GM18870 (cell line): ENCODE measurements around the gene CCDC14.
"Not testable (repeated sequence)": the region's sequence is repeated elsewhere in the genome, so short reads cannot be mapped to it uniquely, and the experiment has no call there.

ENCODE experiments used
- ATAC-seq: cut with Tn5 transposase; IDR thresholded peaks from one replicate; pipeline ENCODE4 v1.9.1; 2021; ENCODE audit warnings: moderate library complexity; ENCODE audit not compliant: unreplicated experiment

CCDC14 gene

GRCh38 chr3:123960781-123961507, at the start of gene CCDC14:
CCDC14 (minus strand) TSS chr3:123961229; CDS start chr3:123961173, 56 bp downstream.
- peak; percentile 49 for ATAC-seq

DNA sequence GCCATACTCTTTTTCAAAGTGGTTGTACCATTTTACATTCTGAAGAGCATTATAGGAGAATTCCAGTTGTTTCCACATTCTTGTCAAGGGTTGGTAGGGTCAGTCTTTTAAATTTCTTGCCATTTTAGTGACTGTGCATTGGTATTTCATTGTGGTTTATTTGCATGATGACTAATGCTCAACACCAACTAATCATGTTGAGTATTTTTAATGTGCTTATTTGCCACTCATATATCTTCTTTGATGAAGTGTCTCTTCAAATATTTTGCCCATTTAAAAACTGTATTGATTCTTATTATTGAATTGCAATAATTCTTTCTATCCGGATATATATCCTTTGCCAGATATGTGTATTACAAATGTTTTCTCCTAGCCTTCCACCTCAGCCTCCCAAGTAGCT, 47.3 kb upstream of the CCDC14 start:
- not testable (repeated sequence) for ATAC-seq

- ATAC-seq, result no peak
Observed at GRCh38 chr3:124007186-124007585, 46.2 kb upstream of the CCDC14 start.

DNA sequence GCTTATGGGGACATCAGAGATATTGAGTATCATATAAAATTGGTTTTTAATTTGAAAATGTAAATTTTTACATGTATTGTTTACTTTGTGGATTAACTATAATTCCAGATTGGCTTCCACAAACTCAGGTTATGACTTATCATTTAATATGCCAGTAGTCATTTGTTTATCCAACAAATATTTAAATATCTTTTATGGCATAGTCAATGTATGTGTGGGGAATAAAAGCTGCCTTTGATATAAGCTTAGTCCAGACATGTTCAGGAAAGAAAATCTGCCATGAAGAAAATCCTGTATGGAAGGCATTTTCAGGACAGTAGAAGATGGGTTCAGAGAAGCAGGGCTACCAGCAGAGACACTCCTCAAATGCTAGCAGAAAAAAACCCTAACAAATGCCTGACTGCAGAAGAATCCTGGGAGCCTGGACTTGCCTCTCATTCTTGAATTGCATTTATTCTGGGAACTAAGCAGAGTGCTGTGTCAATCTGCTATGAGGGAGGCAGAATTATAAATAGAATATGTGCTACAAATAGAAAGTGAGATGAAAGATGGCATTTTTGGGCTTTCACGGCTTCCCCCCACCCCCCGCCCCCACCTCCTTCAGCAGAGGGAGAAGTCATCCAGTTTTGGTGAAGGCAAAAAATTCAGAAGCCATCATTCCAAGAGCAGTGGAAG, 41.5 kb upstream of the CCDC14 start:
- not testable (repeated sequence) for ATAC-seq

DNA sequence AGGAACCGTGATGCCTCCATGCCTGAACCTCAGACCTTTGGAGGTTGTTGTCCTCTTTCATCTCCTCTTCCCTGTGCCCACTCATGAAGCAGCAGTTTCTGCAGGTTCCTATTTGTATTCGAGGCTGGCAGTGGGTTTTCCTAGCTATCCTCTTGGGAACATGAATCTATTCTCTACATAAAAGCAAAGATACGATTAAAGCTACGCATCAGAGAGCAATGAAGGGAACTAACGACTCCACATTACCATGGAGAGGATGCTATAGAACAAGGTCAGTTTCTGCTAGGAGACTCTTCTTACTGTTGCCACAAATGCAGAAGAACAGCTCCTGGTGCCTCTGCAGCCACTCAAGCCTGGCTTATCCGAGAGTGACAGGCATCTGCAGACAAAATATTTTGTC, 40.3 kb upstream of the CCDC14 start:
- not testable (repeated sequence) for ATAC-seq

DNA sequence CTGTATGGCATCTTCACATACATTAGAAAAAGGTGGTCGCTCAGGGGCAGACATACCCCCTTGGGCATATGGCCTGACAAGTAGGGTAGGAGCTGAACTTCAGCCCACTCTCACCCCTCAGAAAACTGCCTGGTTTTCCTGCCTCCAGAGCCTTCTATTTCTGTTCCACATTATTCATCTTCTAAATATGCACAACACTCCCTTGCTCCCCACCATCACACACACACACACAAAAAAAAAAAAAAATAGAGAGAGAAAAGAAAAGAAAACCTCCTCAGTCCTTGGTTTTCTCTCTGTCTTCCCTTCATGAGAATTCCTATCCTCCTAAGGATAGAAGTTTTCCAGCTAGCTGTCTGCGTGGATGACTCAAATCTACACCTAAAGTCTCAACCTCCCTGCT, 36.5 kb upstream of the CCDC14 start:
- no peak for ATAC-seq

DNA sequence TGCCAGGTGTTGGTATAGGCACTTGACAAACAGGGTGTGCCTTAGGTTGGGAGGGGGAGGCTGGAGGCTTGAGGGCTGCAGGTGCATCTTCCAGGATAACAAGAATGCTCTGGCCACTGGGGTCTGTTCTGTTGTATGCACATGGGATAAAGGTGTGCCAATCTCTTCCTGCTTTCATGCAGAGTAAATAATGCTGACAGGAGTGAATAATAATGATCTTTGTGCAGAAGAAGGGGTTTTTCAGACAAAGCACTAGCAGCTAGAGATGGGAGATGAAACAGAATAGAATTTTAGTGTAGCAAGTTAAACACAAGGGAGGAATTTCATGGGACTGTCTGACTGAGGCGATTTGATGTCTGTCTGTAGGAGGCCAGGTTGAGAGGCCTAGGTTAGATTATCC, 32.8 kb upstream of the CCDC14 start:
- ATAC-seq, result no peak

DNA sequence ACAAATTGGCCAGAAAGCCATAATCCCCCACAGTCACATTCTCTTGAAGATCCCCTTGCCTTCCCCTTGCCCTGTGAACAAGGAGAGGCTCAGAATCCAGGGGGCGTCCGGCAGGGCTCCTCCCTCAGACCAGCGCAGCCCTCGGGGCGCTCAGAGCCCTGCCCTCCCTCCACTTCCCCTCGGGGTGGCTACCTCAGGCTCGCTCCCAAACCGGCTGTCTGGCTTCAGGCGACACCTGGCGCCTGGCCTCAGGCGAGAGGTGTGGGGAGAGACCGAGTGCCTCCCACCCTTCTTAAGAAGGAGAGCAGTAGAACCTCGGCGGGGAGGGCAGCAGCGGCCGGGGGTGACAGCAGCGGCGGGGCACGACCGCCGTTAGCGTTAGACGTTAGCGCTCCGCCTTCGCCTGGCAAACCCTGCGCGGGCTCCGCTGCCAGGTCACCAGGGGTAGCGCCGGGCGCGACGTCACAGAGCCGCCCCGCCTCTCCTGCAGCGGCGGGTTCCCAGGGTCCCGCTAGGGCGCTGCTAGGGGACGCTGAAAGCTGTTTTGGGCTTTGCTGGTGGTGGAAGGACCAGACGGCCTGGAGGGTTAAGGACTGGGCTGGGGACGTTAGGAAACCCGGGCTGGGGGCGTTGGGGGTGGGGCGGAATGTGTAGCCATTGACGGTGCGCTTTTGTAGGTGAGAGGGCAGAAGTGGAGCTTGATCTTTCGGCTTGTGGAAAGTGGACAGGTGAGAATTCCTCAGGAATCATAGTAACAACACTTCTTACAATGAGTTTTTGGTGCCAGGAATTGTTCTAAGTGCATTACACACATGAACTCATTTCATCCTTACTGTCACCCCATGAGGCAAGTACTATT, 30.9 kb upstream of the CCDC14 start, which contains the start of gene ROPN1:
Gene ROPN1, minus strand, starts transcription at position 395 of the 859 bp plus-strand sequence. CDS start 11,643 bp downstream, outside the sequence.
- ATAC-seq, result not testable (repeated sequence)

GRCh38 chr3:123986427-123986826, 25.4 kb upstream of the CCDC14 start:
- ATAC-seq, result no peak

GRCh38 chr3:123984957-123985356, 23.9 kb upstream of the CCDC14 start:
- ATAC-seq, result no peak

- no peak for ATAC-seq
Observed at GRCh38 chr3:123984350-123984749, 23.3 kb upstream of the CCDC14 start.

GRCh38 chr3:123981317-123981716, 20.3 kb upstream of the CCDC14 start:
- ATAC-seq, result not testable (repeated sequence)

DNA sequence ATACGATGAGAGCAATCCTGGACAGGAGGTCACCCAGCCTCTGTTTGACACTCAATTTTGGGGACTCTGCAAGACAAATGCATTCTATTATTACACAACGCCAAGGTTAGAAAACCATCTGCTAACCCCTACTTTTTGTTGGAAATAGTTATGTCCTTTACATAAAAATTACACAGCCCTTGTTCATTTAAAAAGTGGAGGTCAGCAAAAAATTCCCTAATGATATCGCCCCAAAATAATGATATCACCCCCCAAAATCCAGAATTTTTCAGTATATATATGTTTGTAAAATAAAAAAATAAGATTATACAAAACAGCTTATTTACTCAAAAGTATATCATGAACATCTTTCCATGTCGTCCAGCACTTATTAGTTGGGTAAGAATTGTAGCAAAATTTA, 19.5 kb upstream of the CCDC14 start:
- ATAC-seq, result no peak

- ATAC-seq, result not testable (repeated sequence)
Observed at GRCh38 chr3:123979525-123980501, 18.8 kb upstream of the CCDC14 start.

- not testable (repeated sequence) for ATAC-seq
Observed at GRCh38 chr3:123976904-123977303, 15.9 kb upstream of the CCDC14 start.

DNA sequence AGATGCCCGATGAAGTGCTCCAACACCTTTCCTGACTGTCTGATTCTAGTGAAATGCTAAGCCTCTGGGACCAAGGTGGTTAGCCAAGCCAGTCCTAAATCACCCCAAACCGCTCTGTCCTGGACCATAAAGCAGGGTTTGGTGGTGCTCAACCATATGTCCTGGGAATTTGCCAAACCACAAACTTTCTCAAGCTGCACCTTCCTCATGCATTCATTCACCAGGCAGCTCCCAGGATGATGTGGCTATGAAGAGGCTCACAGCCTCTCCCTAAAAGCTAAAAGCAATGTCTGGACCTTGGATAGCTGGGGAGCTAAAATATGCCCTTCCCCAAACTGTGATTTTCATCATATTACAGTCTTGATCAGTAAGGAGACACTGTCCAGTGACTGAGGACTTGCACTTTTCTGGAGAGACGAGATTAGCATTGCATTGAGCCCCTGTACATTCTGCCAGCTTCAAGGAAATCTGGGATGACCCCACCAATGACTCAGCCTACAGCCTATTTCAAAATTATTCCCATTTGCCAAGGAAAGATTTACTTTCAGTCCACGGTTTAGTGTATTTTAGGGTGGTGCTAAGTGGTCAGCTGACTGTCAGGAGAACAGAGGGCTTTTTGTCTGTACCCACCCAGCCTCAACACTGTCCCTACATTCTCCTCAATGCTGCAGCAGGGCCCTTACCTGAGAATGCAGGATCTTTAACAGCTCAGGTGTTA, 15.3 kb upstream of the CCDC14 start:
- ATAC-seq, result not testable (repeated sequence)

GRCh38 chr3:123975030-123975429, 14.0 kb upstream of the CCDC14 start:
- ATAC-seq, result not testable (repeated sequence)

DNA sequence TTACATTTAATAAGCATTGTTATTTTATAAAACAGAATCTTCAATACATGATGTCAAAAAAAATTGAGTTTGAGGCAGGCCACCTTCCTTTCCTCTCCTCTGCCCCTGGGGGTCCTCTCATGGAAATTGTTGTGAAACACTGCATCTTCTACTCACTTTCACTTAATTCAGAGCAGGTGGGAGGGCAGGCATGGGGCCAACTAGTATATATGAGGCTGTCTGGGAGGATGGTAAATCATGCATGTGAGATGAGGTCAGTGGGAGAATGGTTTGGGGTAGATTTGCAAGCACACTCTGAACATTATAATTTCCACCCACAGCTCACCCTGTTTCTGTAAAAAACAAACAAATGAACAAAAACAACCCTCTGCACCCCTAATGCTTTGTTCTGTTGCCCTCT, 10.4 kb upstream of the CCDC14 start:
- ATAC-seq, result no peak

- ATAC-seq, result not testable (repeated sequence)
Observed at GRCh38 chr3:123967260-123967659, 6.2 kb upstream of the CCDC14 start.
